Liver (tissue), 9 donors: ENCODE results near the gene TRMT2A. TPM values are rescaled to one million over a fixed set of nuclear protein-coding genes. Genes with fewer than 3 reads are reported as not detected.

Experiments used
- DNase-seq: peaks from one replicate; pipeline ENCODE4 v3.0.0-alpha.2; 2017; ENCODE audit warnings: low spot score
- H3K27ac ChIP-seq, 2 donors: one replicate each; pipeline ENCODE4 v1.7.0; 2013; ENCODE audit warnings: inconsistent platforms in 2 of 2, low read length in 2 of 2, control low read depth in 1 of 2, low read depth in 1 of 2, mild to moderate bottlenecking in 1 of 2
- H3K27me3 ChIP-seq, 4 donors: one replicate each; pipeline versions ENCODE4 v1.6.1 to v1.7.0; 2013; ENCODE audit warnings: low read length in 3 of 4, inconsistent platforms in 1 of 4, mild to moderate bottlenecking in 1 of 4, moderate library complexity in 1 of 4; ENCODE audit not compliant: control insufficient read depth in 4 of 4, insufficient read depth in 4 of 4
- H3K36me3 ChIP-seq, 4 donors: one replicate each; pipeline versions ENCODE4 v1.6.1 to v1.7.0; 2013; ENCODE audit warnings: low read length in 3 of 4, mild to moderate bottlenecking in 3 of 4, low read depth in 1 of 4, moderate library complexity in 1 of 4; ENCODE audit not compliant: control insufficient read depth in 4 of 4, insufficient read depth in 3 of 4
- H3K4me1 ChIP-seq, 4 donors: one replicate each; pipeline versions ENCODE4 v1.6.1 to v1.7.0; 2013; ENCODE audit warnings: low read length in 3 of 4, mild to moderate bottlenecking in 3 of 4, moderate library complexity in 1 of 4; ENCODE audit not compliant: control insufficient read depth in 4 of 4, insufficient read depth in 4 of 4
- H3K4me3 ChIP-seq, 3 donors: one replicate each; pipeline versions ENCODE4 v1.6.1 to v1.7.0; 2013; ENCODE audit warnings: low read length in 3 of 3, control low read depth in 1 of 3, low read depth in 1 of 3, mild to moderate bottlenecking in 1 of 3
- H3K9ac ChIP-seq, 2 donors: one replicate each; pipeline ENCODE4 v1.7.0; 2013; ENCODE audit warnings: low read length in 2 of 2, mild to moderate bottlenecking in 2 of 2, moderate library complexity in 2 of 2, control low read depth in 1 of 2, low read depth in 1 of 2
- H3K9me3 ChIP-seq, 4 donors: one replicate each; pipeline versions ENCODE4 v1.6.1 to v1.7.0; 2013; ENCODE audit warnings: low read length in 3 of 4; ENCODE audit not compliant: control insufficient read depth in 4 of 4
- CTCF ChIP-seq: fragments of 150-350 bp; IDR thresholded peaks from 2 replicates; pipeline ENCODE4 v1.5.1; 2017; ENCODE audit warnings: improper control_type of control experiment, low read depth, low read length; ENCODE audit not compliant: missing input control
- EGR1 ChIP-seq, 2 donors: IDR thresholded peaks; 2 replicates each; pipeline ENCODE4 v1.6.1; 2016 to 2018; ENCODE audit warnings: antibody characterized with exemption in 2 of 2, low read depth in 2 of 2
- FOXA1 ChIP-seq: IDR thresholded peaks from 2 replicates; pipeline ENCODE4 v1.6.1; 2016; ENCODE audit warnings: antibody characterized with exemption
- FOXA2 ChIP-seq: IDR thresholded peaks from 2 replicates; pipeline ENCODE4 v1.6.1; 2016; ENCODE audit warnings: antibody characterized with exemption
- GABPA ChIP-seq, 2 donors: IDR thresholded peaks in 1 of 2; conservative IDR thresholded peaks in 1 of 2; 2 replicates each; pipeline ENCODE4 v1.6.1; 2016; ENCODE audit warnings: antibody characterized with exemption in 2 of 2, mild to moderate bottlenecking in 1 of 2, moderate library complexity in 1 of 2
- HNF4G ChIP-seq: IDR thresholded peaks from 2 replicates; pipeline ENCODE4 v1.6.1; 2016; ENCODE audit warnings: antibody characterized with exemption
- JUND ChIP-seq, 2 donors: IDR thresholded peaks; 2 replicates each; pipeline ENCODE4 v1.6.1; 2016; ENCODE audit warnings: antibody characterized with exemption in 2 of 2
- SP1 ChIP-seq: IDR thresholded peaks from 2 replicates; pipeline ENCODE4 v1.6.1; 2018; ENCODE audit warnings: antibody characterized with exemption, mild to moderate bottlenecking
- TAF1 ChIP-seq: conservative IDR thresholded peaks from 2 replicates; pipeline ENCODE4 v1.6.1; 2016; ENCODE audit warnings: antibody characterized with exemption, mild to moderate bottlenecking
- ZBTB33 ChIP-seq: IDR thresholded peaks from 2 replicates; pipeline ENCODE4 v1.6.1; 2016; ENCODE audit warnings: antibody characterized with exemption
- WGBS: extraction: QIAGEN DNeasy Blood & Tissue Kit; methylation state at CpG from one replicate; pipeline ENCODE4 v1.1.7; 2013; 5-methylcytosine and 5-hydroxymethylcytosine counted together
- polyA plus RNA-seq, 2 donors: library from polyadenylated mRNA; stranded (reverse) in 1 of 2; unstranded in 1 of 2; fragments of 200-250 nt in 1 of 2; fragments of >200 nt in 1 of 2; fragmentation: Nextera tagmentation in 1 of 2; extraction: Ambion mirVana in 1 of 2; gene quantifications; one replicate each; pipeline versions ENCODE4 v1.2.1 to v1.2.3, GENCODE V29; 2013 to 2015
- total RNA-seq, 2 donors: library from RNA; depleted of rRNA; stranded (reverse); fragments of >200 nt; gene quantifications; one replicate each; pipeline ENCODE4 v1.2.3, GENCODE V29; 2014
- TF ChIP-seq, protein P1 (sequence below): IDR thresholded peaks from 2 replicates; pipeline ENCODE4 v1.6.1; 2016; ENCODE audit warnings: antibody characterized with exemption, mild to moderate bottlenecking
- TF ChIP-seq, protein P2 (sequence below): IDR thresholded peaks from 2 replicates; pipeline ENCODE4 v1.6.1; 2016; ENCODE audit warnings: antibody characterized with exemption
- donor health status: healthy.
- donor health status: healthy.
- donor health status: healthy.
- donor health status: healthy.
- donor health status: healthy.

Gene TRMT2A
- total and polyA plus RNA-seq, 4 donors = 19.9 to 32.9 (median 25.2) TPM

DNA sequence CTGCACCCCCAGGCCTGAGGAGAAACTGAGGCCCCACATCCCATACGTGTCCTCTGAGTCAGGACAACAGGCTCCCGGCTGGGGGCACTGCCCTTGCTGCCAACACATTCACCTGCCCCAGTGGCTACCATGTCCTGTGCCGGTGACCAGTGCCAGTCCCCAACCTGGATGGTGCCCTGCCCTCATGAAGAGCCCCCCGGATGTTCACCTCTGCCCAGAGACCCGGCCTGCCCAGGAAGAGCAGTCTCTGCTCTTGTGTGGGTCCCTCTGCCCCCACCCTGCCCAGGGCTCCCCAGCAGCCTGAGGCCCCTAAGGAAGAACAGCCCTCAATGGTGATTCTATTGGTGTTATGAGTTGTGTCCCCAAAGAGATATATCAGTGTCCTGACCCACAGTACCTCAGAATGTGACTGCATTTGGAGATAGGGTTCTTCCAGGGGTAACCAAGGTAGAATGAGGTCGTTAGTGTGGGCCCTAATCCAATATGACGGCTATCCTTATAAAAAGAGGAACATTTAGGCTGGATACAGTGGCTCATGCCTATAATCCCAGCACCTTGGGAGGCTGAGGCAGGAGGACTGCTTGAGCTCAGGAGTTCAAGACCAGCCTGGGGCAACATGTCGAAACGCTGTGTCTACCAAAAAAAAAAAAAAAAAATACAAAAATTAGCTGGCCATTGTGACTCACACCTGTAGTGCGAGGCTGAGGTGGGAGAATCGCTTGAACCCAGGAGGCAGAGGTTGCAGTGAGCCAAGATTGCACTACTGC, 50.2 kb downstream of the TRMT2A start:
- Histone ChIP-seq H3K4me3 (no peak overlapping the region), H3K9me3 (no peaks in the 10 kb centered on the region), H3K9ac (no peak overlapping the region), H3K36me3 (peaks cover 3 to 27% (median 13%) of the 10 kb centered on the region in 4 donors), H3K27ac (no peak overlapping the region), H3K4me1 (no peaks in the 10 kb centered on the region), H3K27me3 (no peaks in the 10 kb centered on the region)
- WGBS = 97% methylated on average over 11 of the region's 11 CpGs
- DNase-seq = no peak
- TF ChIP-seq, protein P1, sequence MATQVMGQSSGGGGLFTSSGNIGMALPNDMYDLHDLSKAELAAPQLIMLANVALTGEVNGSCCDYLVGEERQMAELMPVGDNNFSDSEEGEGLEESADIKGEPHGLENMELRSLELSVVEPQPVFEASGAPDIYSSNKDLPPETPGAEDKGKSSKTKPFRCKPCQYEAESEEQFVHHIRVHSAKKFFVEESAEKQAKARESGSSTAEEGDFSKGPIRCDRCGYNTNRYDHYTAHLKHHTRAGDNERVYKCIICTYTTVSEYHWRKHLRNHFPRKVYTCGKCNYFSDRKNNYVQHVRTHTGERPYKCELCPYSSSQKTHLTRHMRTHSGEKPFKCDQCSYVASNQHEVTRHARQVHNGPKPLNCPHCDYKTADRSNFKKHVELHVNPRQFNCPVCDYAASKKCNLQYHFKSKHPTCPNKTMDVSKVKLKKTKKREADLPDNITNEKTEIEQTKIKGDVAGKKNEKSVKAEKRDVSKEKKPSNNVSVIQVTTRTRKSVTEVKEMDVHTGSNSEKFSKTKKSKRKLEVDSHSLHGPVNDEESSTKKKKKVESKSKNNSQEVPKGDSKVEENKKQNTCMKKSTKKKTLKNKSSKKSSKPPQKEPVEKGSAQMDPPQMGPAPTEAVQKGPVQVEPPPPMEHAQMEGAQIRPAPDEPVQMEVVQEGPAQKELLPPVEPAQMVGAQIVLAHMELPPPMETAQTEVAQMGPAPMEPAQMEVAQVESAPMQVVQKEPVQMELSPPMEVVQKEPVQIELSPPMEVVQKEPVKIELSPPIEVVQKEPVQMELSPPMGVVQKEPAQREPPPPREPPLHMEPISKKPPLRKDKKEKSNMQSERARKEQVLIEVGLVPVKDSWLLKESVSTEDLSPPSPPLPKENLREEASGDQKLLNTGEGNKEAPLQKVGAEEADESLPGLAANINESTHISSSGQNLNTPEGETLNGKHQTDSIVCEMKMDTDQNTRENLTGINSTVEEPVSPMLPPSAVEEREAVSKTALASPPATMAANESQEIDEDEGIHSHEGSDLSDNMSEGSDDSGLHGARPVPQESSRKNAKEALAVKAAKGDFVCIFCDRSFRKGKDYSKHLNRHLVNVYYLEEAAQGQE = no peak
- no peak for TF ChIP-seq SP1
- no peak for TF ChIP-seq EGR1 (IDR thresholded peaks at IDR 0.05; ENCODE audit: low read depth in 2 of 2)
- TF ChIP-seq ZBTB33 = no peak
- no peak for TF ChIP-seq FOXA2
- no peak for TF ChIP-seq GABPA (IDR thresholded peaks at IDR 0.05 in 1 of 2, conservative IDR thresholded peaks at IDR 0.05 in 1 of 2)
- no peak for TF ChIP-seq TAF1

DNA sequence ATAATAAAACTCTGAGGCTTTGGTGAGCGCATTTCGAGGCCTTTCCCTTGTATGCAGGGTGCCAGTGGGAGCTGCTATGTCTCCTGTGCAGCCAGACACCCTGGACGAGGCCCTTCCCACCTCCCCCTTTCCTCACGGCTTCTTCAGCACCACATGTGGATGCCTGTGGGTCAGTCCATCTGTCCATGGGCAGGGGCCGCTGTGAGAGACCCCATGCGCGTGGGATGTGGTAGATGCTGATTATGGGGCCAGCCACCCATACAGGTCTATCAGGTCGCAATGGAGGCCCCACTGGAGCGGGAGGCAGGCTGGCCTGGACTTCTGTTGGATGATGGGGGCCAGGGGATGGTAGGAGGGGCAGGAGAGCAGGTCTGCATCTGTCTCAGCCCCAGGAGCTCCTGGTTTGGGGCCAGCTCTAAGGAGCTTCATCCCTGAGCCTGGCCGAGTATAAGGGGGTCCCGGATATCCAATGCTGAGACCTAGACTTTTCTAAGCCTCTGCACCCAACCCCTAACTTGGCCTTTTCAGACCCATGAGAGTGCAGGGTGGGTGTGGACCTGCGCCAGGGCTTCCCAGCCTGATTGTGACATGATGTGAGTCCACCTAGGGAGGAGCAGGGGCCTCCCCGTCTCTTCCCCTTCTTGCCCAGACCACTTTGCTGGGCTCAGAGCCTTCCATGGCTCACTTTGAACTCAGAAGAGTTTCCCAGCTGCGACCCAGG, 51.0 kb downstream of the TRMT2A start:
- H3K9me3 ChIP-seq = no peaks in the 10 kb centered on the region
- WGBS = 92% methylated on average over 14 of the region's 14 CpGs

More for the DNA sequence above, 51.0 kb downstream of the TRMT2A start:
- no peak for TF ChIP-seq FOXA2
- TF ChIP-seq, protein P2, sequence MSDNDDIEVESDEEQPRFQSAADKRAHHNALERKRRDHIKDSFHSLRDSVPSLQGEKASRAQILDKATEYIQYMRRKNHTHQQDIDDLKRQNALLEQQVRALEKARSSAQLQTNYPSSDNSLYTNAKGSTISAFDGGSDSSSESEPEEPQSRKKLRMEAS = no peak
- TF ChIP-seq JUND (IDR thresholded peaks at IDR 0.05) = no peak
- no peak for TF ChIP-seq FOXA1
- no peak for TF ChIP-seq ZBTB33
- TF ChIP-seq CTCF = no peak
- no peak for TF ChIP-seq HNF4G
- Histone ChIP-seq H3K27me3 (no peaks in the 10 kb centered on the region), H3K9ac (no peak overlapping the region), H3K4me3 (no peak overlapping the region), H3K4me1 (no peaks in the 10 kb centered on the region), H3K36me3 (peaks cover 3 to 35% (median 14%) of the 10 kb centered on the region in 4 donors), H3K27ac (no peak overlapping the region)
- DNase-seq = no peak
